ENCODE data around the gene GPR68.
"Not testable (repeated sequence)": the region's sequence is repeated elsewhere in the genome, so short reads cannot be mapped to it uniquely, and the experiment has no call there.

Gene GPR68

GRCh38 chr14:91252871-91253794 lies 8.6 kb upstream of the GPR68 start:
- TF ChIP-seq POLR2A (IDR thresholded peaks at IDR 0.05; ENCODE audit: low read depth, low read length), result no peak
- DNase-seq (ENCODE audit: insufficient read length, low spot score) (no peak), FAIRE-seq (no peak)

- TF ChIP-seq POLR2A (IDR thresholded peaks at IDR 0.05; ENCODE audit: low read depth, low read length), result no peak
- DNase-seq (ENCODE audit: insufficient read length, low spot score) (no peak), FAIRE-seq (no peak)
Observed at GRCh38 chr14:91250912-91251311, 6.4 kb upstream of the GPR68 start.

GRCh38 chr14:91249841-91250616 lies 5.5 kb upstream of the GPR68 start:
- no peak for FAIRE-seq
- TF ChIP-seq POLR2A (IDR thresholded peaks at IDR 0.05; ENCODE audit: low read depth, low read length), result no peak
- DNase-seq (ENCODE audit: insufficient read length, low spot score), result no peak

DNA sequence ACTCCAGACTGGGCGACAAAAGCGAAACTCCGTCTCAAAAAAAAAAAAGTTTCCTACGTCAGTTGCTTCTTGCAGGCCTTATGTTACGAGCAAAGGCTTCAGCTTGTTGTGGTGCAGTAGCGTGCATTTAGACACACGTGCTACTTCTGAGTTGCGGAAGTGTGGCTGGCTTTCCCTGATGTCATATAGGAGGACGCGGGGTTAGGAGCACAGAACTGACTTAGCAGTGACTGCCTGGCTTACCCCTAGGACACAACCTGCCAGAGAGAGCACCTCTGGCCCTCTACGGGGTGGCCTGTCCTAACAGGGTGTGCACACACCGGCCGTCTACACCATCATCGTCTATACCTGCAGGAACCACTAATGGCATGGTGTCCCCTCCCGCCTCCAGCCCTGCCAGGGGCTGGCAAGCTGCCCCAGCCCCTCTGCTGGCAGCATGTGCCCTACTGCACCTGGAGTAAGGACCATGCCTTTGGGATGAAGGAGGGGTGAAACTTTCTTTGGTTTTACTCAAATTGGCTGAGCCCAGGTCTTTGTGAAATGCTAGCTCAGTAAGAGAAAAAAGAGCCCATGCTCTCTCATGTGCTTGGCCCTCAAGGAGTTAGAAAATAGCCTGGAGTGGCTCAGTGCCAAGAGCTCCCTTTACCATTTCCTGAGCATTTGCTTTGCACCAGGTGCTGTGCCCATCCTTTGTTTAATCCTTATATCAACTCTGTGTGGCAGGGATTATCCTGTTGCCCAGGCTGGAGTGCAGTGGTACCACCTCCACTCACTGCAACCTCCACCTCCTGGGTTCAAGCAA lies 1.7 kb upstream of the GPR68 start:
- DNase-seq (ENCODE audit: insufficient read length, low spot score), result no peak
- FAIRE-seq, result no peak

GRCh38 chr14:91245616-91246015 lies 1.1 kb upstream of the GPR68 start:
- DNase-seq (ENCODE audit: insufficient read length, low spot score); FAIRE-seq: not testable (repeated sequence)

More for the DNA sequence above, 1.7 kb upstream of the GPR68 start:
- TF ChIP-seq POLR2A (IDR thresholded peaks at IDR 0.05; ENCODE audit: low read depth, low read length), result no peak

DNA sequence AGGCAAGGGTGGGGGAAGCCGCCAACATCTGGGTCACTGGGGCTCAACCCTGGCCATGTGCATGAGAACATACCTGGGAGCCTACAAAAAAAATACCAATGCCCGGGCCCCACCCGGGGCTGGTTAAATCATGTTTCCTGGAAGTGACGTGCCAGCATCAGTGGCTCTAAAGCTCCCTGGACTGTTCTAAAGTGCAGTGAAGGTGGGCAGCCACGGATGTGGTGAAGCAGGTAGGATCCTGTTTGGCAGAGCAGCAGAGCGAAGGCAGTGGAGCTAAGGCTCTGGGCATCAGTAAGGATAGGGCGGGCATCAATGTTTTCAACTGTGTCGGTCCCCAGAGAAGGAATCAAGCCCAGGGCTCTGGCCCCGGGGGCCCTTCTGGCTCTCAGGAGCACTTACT lies 525 bp upstream of the GPR68 start:
- no peak for TF ChIP-seq POLR2A (IDR thresholded peaks at IDR 0.05; ENCODE audit: low read depth, low read length)
- DNase-seq (ENCODE audit: insufficient read length, low spot score) (no peak), FAIRE-seq (no peak)

GRCh38 chr14:91243074-91243471 lies 1.4 kb downstream of the GPR68 start:
- FAIRE-seq (no peak), DNase-seq (ENCODE audit: insufficient read length, low spot score) (no peak)
- no peak for TF ChIP-seq POLR2A (IDR thresholded peaks at IDR 0.05; ENCODE audit: low read depth, low read length)

DNA sequence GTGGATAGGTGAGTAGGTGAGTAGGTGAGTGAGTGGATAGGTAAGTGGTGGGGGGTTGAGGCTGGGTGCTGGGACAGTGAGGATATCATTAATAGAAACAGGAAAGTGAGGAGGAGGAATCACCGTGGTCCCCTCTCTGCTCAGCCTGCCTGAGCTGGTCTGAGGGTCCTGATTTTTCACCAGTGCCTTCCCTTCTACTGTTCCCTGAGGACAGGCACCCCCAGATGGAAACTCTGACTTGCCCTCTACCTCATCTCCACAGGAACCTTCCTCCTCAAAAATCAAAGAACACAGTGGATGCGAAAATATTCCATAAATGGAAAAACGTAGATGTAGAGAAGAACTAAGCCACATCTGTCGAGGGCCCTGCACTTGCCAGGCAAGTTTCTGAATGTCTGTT lies 1.9 kb downstream of the GPR68 start:
- no peak for DNase-seq (ENCODE audit: insufficient read length, low spot score)
- no peak for TF ChIP-seq POLR2A (IDR thresholded peaks at IDR 0.05; ENCODE audit: low read depth, low read length)
- no peak for FAIRE-seq

DNA sequence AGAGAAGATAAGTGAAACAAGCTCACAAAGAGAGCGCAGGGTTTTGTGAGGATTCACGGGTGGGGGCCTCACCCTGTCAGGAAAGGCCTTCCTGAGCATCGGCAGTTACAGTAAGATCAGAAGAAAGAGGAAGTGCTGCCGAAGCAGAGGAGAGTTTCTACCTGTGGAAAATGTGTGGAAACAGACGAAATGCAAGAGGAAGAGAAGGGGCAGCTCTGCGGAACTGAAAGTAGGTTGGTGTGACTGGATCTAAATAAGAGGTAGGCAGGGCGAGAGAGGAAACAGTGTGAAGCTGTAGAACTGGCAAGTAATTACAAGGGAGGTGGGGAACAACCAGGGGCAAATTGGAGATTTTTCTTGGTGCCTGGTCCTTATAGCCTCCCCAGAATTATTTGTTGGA lies 2.6 kb downstream of the GPR68 start:
- DNase-seq (ENCODE audit: insufficient read length, low spot score), result no peak
- no peak for TF ChIP-seq POLR2A (IDR thresholded peaks at IDR 0.05; ENCODE audit: low read depth, low read length)
- FAIRE-seq, result no peak

- no peak for TF ChIP-seq POLR2A (IDR thresholded peaks at IDR 0.05; ENCODE audit: low read depth, low read length)
- FAIRE-seq, result no peak
Observed at GRCh38 chr14:91238661-91239060, 5.8 kb downstream of the GPR68 start.

GRCh38 chr14:91238085-91238484 lies 6.4 kb downstream of the GPR68 start:
- FAIRE-seq (no peak), DNase-seq (ENCODE audit: insufficient read length, low spot score) (no peak)
- TF ChIP-seq POLR2A (IDR thresholded peaks at IDR 0.05; ENCODE audit: low read depth, low read length), result no peak

More at GRCh38 chr14:91238661-91239060, 5.8 kb downstream of the GPR68 start:
- no peak for DNase-seq (ENCODE audit: insufficient read length, low spot score)

GRCh38 chr14:91237219-91237618 lies 7.3 kb downstream of the GPR68 start:
- FAIRE-seq, result peak; percentile 95
- no peak for TF ChIP-seq POLR2A (IDR thresholded peaks at IDR 0.05; ENCODE audit: low read depth, low read length)
- DNase-seq (ENCODE audit: insufficient read length, low spot score), result peak; percentile 82

- no peak for TF ChIP-seq POLR2A (IDR thresholded peaks at IDR 0.05; ENCODE audit: low read depth, low read length)
- FAIRE-seq (no peak), DNase-seq (ENCODE audit: insufficient read length, low spot score) (no peak)
Observed at GRCh38 chr14:91235841-91236240, 8.7 kb downstream of the GPR68 start.

DNA sequence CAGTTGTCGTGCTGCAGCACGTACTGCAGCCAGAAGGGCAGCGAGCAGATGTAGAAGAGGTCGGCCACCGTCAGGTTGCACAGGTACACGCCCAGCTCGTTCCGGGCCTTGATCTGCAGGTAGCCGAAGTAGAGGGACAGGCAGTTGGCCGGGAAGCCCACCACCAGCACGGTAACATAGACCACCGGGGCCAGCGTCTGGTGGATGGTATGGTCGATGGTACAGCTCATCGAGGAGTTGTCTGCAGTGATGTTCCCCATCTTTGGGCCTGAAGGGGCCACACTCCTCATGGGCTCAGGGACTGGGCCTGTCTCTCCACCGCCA lies 9.8 kb downstream of the GPR68 start:
- DNase-seq (ENCODE audit: insufficient read length, low spot score), result no peak
- TF ChIP-seq POLR2A (IDR thresholded peaks at IDR 0.05; ENCODE audit: low read depth, low read length), result no peak
- no peak for FAIRE-seq
